Stimulated activated CD4-positive, alpha-beta T cell treated with anti-CD3 and anti-CD28 coated beads, Interleukin-1b, Interleukin-23, amount 100 ng/mL, for 4 hours (primary cell): ENCODE measurements around the gene SGCD.

Source experiments
- DNase-seq, 2 donors: peaks; one replicate each; pipeline ENCODE4 v3.0.0-alpha.2; 2020; ENCODE audit warnings: low read depth in 2 of 2

Gene SGCD

GRCh38 chr5:156400231-156400986 lies 73.4 kb downstream of the SGCD start:
- no peak for DNase-seq

GRCh38 chr5:156401804-156402203 lies 74.8 kb downstream of the SGCD start:
- DNase-seq, result no peak

GRCh38 chr5:156402387-156402921 lies 75.5 kb downstream of the SGCD start:
- DNase-seq, result peak in 1 of 2 donors; percentile 11

GRCh38 chr5:156405988-156406387 lies 79.0 kb downstream of the SGCD start:
- DNase-seq, result no peak

- DNase-seq, result no peak
Measured at GRCh38 chr5:156407251-156407650, 80.3 kb downstream of the SGCD start.

GRCh38 chr5:156409834-156410233 lies 82.9 kb downstream of the SGCD start:
- no peak for DNase-seq

GRCh38 chr5:156411185-156411613 lies 84.2 kb downstream of the SGCD start:
- no peak for DNase-seq

- DNase-seq, result no peak
Measured at GRCh38 chr5:156411957-156412356, 85.0 kb downstream of the SGCD start.

- no peak for DNase-seq
Measured at GRCh38 chr5:156414391-156414790, 87.4 kb downstream of the SGCD start.

GRCh38 chr5:156419661-156420060 lies 92.7 kb downstream of the SGCD start:
- no peak for DNase-seq

- DNase-seq, result no peak
Measured at GRCh38 chr5:156420665-156421064, 93.7 kb downstream of the SGCD start.

GRCh38 chr5:156421798-156422197 lies 94.8 kb downstream of the SGCD start:
- DNase-seq, result no peak

- no peak for DNase-seq
Measured at GRCh38 chr5:156423597-156423996, 96.6 kb downstream of the SGCD start.

- no peak for DNase-seq
Measured at GRCh38 chr5:156427315-156427714, 100.4 kb downstream of the SGCD start.

GRCh38 chr5:156431956-156432829 lies 105.2 kb downstream of the SGCD start:
- no peak for DNase-seq

- no peak for DNase-seq
Measured at GRCh38 chr5:156432830-156433105, 105.8 kb downstream of the SGCD start.

- DNase-seq, result no peak
Measured at GRCh38 chr5:156434471-156434870, 107.5 kb downstream of the SGCD start.

GRCh38 chr5:156435101-156435500 lies 108.1 kb downstream of the SGCD start:
- DNase-seq, result no peak

- DNase-seq, result no peak
Measured at GRCh38 chr5:156438076-156438475, 111.1 kb downstream of the SGCD start.

GRCh38 chr5:156444753-156445291 lies 117.9 kb downstream of the SGCD start:
- no peak for DNase-seq

GRCh38 chr5:156446526-156446925 lies 119.6 kb downstream of the SGCD start:
- no peak for DNase-seq

- DNase-seq, result no peak
Measured at GRCh38 chr5:156450778-156451177, 123.8 kb downstream of the SGCD start.

- DNase-seq, result no peak
Measured at GRCh38 chr5:156451505-156451904, 124.5 kb downstream of the SGCD start.
